Erythroblast (primary cell): ENCODE data around the gene TAPBP.
"Not testable (repeated sequence)": the region's sequence is repeated elsewhere in the genome, so short reads cannot be mapped to it uniquely, and the experiment has no call there.

Experiments
- DNase-seq, 2 experiments: peaks; one replicate each; lab custom pipeline; 2025; lab: John Stamatoyannopoulos, UW
- GATA1 ChIP-seq: IDR thresholded peaks from 2 replicates; pipeline ENCODE4 v1.6.1; 2011; ENCODE audit warnings: low read depth, mild to moderate bottlenecking, control low read depth, low read length, moderate library complexity
- POLR2A ChIP-seq: IDR thresholded peaks from 2 replicates; pipeline ENCODE4 v1.6.1; 2011; ENCODE audit warnings: mild to moderate bottlenecking, low read length

Gene TAPBP

DNA sequence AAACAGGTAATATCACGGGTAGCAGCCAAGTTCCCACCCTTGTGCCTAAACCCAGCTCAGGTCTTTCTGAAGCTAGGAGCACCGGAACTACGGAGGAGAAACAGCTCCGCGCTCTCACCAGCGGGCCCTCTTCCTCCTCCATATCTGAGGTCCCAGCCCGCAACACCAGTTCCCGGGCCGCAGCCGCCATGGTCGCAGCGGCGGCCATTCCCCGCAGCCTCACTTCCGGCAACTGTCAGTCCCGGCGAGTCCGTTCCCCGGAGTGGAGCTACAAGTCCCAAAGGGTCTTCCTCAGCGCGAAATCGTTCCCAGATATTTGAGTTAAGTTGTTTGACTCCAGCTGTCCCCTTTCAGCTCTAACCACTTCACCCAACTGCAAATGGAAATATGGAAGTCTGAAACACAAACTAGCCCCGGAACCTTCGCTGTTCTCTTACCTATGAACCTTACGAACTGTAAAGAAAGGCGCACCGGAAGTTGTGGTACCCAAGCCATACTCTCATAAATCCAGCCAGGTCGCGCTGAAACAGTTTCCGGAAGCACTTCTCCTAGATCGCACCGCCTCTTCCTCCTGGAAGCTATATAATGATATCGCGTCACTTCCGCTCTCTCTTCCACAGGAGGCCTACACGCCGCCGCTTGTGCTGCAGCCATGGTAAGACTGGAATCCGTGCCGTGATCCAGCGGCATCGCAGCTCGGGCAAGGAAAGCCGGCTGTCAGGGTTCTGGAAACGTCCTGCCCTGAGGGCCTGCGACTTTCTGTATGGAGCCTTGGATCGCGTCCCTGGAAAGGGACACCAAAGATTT is 42.2 kb downstream of the TAPBP start, which contains the start of the genes RPS18 and VPS52:
Gene RPS18 (plus strand): TSS at position 608 of the 807 bp plus-strand sequence. CDS start 45 bp downstream, at position 653.
Gene VPS52 (minus strand): TSS at position 409 of the 807 bp plus-strand sequence. CDS start 201 bp downstream, at position 208.
- TF ChIP-seq GATA1: no peak
- peak; percentile 98 for TF ChIP-seq POLR2A
- peak; percentile 99 to 100 for DNase-seq

DNA sequence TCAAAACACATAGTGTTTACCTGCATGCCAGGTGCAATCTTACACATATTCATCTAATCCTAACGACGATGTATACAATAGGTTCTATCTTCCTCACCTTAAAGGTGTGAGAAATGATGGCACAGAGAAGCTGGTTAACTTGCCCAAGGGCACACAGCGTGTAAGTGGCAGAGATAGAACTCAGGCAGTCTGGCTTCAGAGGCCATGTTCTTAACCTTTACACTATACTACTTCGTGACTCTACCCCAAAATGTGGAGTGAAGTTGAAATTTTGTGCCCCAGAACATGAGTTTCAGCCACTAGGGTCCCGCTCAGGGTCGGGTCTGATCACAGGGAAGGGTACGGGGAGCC is 42.8 kb downstream of the TAPBP start:
- DNase-seq: no peak
- no peak for TF ChIP-seq POLR2A
- no peak for TF ChIP-seq GATA1

DNA sequence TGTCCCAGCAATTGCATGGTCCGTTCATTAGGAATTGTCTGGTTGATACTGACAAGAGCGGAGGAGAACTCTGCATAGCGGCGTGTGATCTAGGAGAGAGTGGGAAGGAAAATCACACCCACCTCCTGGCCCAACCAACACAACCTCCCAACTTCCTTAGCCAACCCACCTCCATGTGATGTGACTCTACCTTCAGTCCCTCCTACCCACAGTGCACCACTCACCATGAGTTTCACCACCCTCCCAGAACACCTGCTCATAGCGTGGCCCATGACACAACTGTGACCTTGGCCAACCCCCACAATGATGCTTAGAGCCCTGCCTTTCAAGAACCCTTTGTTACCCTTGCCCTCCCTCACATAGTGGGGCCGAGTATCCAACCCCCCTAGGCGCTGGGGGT is 49.9 kb downstream of the TAPBP start:
- DNase-seq: no peak
- no peak for TF ChIP-seq GATA1
- no peak for TF ChIP-seq POLR2A

DNA sequence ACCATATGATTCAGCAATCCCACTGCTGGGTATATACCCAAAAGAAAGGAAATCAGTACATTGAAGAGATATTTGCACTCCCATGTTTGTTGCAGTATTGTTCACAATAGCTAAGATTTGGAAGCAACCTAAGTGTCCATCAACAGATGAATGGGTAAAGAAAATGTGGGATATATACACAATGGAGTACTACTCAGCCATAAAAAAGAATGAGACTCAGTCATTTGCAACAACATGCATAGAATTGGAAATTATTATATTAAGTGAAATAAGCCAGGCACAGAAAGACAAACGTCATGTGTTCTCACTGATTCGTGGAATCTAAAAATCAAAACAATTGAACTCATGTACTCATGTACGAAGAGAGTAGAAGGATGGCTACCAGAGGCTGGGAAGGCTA is 51.4 kb downstream of the TAPBP start:
- not testable (repeated sequence) for DNase-seq

DNA sequence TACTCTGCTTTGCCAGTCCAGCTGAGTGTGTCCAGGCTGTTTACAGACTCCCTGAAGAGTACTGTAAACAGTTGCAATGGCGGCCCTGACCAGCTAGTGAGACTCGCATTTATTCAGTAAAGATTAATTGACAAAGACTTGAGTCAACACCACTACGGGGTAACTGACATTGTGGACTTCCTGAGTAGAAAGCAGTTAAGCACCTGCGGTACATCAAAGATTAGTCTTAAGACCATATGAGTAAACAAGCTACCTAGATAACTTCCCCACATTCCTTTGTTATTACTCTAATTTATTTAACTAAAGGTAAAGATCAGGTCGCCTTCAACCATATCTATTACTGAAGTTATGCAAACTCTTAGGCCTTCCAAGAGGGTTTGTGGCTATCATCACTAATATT is 54.8 kb downstream of the TAPBP start:
- DNase-seq: no peak
- TF ChIP-seq GATA1: no peak
- no peak for TF ChIP-seq POLR2A

DNA sequence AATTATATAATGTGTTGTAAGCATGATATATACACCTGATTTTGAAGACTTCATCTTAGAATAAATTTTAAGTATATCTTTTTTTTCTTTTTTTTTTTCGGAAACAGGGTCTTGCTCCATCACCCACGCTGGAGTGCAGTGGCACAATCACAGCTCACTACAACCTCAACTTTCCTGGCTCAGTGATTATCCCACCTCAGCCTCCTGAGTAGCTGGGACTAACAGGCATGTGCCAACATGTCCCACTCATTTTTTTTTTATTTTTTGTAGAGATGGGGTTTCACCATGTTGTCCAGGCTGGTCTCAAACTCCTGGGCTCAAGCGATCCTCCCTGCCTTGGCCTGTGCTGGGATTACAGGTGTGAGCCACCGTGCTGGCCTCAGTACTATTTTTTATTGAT is 59.3 kb downstream of the TAPBP start:
- DNase-seq: no peak
- TF ChIP-seq GATA1 (no peak), POLR2A (no peak)

DNA sequence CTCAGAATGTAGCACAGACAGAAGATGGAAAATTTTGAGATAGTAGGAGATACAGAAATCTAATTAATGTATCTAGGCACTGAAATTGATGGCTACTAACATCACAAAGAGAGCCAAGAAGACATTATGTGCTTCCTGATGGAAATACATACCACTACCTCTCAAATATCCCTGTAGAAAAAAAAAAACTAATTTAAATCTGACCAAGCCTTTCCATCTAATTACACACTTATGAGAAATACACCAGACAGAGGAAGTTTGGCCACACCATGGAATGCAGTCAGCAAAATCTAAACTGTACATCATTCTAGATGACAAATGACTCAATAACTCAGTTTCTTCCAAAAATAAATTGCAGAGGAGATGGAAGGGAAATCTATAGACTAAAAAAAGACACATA is 61.1 kb downstream of the TAPBP start:
- TF ChIP-seq GATA1: no peak
- no peak for TF ChIP-seq POLR2A
- no peak for DNase-seq

DNA sequence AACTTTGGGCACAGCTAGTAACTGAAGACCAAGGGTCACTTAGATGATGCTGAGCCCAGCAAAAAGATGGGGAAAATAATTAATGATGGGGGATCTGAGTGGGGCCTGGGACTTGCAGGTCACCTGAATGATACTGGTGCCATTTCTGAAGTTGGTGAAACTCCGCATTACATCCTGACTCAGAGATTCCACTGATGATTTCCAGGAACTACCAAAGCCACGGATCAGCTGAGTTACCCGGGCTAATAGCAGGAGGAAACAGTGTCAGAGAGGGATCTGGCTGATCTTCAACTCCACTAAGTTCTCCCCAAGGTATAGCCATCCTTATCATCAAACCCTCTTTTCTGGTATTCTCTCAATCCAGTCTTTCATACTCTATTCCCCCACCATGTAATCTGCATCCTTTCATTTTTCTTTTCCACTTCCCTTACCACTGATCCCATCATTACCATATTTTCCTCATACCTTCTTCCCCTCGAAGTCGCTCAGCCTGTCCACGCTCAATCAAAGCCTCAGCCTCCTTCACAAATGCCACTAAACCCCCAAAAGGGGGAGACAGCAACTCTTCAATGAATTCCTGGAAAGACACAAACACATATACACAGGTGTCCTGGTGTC is 62.4 kb downstream of the TAPBP start:
- TF ChIP-seq GATA1: no peak
- no peak for TF ChIP-seq POLR2A
- peak in 1 of 2 experiments; percentile 27 for DNase-seq

DNA sequence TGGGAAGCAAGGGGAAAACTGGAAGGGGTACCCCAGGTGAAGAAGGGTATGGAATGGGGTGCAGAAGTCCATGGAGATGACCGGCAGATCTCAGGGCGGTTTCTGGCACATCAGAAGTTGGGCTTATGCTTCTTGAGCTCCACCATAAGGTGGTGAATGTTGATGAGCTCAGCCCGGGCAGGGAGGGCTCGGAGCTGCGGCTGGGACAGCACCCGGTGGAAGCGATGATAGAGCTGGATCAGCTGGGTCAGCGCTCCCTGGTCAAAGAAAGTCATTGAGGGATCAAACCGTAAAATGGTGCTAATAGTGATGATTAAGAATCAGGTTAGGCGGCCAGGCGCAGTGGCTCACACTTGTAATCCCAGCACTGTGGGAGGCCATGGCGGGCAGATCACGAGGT is 63.1 kb downstream of the TAPBP start:
- no peak for DNase-seq
- TF ChIP-seq POLR2A (no peak), GATA1 (no peak)

DNA sequence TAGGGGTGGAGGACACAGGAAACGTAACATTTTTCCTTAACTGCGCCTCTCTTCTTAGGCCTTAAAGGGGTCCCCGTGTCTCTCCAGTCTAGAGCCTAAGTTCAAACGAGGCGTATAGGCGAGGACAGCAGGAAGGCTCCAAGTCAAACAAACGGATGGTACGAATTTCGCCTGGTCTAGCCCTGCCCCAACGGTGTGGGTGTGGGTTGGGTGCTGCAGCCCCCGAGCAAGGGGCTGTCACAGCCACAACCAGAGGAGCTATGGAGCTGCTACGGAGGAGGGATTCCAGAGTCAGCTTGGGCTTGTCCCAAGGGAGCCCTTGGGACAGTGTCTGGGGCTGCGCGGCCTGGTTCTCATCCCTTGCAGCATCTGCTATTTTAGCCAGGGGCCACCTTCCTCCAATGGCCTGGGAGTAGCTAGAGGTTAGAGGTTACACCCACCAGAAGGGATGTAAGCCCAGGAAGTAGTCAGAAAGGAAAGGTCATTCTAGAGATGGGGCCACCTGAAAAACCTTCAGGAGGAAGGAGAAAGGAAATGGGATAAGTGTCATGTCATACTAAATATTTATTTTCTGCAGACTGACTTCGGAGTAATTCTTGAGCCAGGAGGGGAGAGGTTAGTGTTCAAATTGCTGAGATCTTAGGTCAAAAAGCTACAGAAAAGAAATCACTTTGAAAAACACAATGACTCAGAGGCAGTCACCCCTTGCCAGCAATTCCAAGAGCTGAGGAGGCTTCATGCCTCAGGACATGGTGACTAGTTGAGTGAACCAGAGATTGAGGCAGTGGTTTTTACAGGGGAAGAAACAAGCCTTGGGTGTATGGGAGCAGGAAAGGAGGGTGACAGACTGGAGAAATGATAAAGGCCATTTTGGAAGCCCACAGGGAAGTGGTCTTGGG is 63.9 kb downstream of the TAPBP start:
- TF ChIP-seq POLR2A: no peak
- TF ChIP-seq GATA1: no peak
- peak in 1 of 2 experiments; percentile 47 for DNase-seq
